Stimulated activated CD4-positive, alpha-beta T cell treated with anti-CD3 and anti-CD28 coated beads, Interleukin-4, amount 100 ng/mL, for 4 hours (primary cell): Measurements from ENCODE around the gene LIMCH1.
A peak's percentile ranks its signal among the peaks of the same experiment; 100 is the strongest.
"Not testable (repeated sequence)": the region's sequence is repeated elsewhere in the genome, so short reads cannot be mapped to it uniquely, and the experiment has no call there.

Experiments used
- DNase-seq, 2 experiments: peaks; one replicate each; pipeline ENCODE4 v3.0.0-alpha.2; 2020

Gene LIMCH1

DNA sequence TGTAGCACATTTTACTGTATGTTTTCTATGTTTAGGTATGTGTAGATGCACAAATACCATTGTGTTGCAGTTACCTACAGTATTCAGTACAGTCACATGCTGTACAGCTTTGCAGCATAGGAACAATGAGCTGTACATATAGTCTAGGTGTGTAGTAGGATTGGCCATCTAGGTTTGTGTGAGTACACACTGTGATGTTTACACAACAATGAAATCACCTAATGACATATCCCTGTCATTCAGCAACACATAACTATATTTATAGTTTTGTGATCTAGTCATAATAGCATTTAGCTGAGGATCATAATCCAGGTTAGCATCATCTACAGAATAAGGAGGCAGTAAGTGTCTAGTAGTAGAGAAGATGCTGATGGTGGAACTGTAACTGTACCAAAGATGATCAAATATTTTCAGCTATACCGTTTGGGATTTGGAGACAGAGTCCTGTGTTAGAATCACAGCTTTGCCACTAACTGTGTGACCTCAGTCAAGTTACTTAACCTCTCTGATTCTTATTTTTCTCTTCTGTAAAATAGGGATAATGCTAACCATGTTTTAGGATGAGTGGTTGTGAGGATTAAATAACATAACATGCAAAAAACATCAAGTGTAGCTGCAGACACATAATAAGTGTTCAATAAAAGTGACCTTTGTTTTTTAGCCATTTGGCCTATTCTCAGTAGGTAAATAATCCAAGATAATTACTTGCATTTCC is 73.3 kb downstream of the LIMCH1 start:
- DNase-seq, result no peak

- DNase-seq, result no peak
These were observed 74.2 kb downstream of the LIMCH1 start for GRCh38 chr4:41611881-41612871.

- DNase-seq, result no peak
These were observed 75.4 kb downstream of the LIMCH1 start for GRCh38 chr4:41613386-41613785.

DNA sequence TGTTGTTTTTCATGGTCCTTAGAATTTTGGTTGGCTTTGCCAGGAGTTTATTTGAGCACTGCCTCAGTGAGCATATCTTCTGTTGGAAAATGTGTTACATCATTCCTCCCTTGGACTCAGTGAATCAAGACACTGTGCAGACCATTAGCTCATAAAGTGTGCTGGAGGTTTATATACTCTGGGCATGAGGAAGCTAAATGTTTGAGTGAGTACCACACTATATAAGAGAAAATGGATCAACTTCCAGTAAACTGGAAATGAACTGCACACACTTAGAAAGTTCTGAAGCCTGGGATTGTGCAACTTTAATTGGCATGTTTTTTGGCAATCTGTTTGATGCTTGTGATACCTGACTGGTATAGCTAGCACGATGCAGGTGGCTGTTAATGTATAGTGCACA is 75.9 kb downstream of the LIMCH1 start:
- no peak for DNase-seq

GRCh38 chr4:41614519-41614918 is 76.6 kb downstream of the LIMCH1 start:
- DNase-seq, result no peak

- no peak for DNase-seq
These were observed 81.2 kb downstream of the LIMCH1 start for GRCh38 chr4:41619161-41619560.

GRCh38 chr4:41620594-41621256 is 82.8 kb downstream of the LIMCH1 start:
- DNase-seq, result no peak

DNA sequence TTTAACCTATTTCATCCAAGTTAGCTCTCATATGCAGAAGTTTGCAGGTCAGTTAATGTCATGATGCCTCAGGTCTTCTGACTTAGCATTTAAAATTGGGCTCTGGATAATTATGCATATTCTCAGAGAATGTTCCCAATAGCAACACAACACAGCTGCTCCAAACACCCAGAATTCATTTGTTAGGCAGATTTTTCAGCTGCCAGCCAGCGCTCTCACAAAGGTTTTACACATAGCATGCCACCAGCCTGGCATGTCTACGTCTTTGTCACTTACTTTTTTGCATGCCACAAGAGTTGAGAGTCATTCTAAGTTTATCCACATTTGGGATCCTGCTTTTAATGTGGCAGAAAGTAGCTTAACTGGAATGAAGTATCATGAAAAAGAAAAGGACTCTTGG is 84.8 kb downstream of the LIMCH1 start:
- no peak for DNase-seq

DNA sequence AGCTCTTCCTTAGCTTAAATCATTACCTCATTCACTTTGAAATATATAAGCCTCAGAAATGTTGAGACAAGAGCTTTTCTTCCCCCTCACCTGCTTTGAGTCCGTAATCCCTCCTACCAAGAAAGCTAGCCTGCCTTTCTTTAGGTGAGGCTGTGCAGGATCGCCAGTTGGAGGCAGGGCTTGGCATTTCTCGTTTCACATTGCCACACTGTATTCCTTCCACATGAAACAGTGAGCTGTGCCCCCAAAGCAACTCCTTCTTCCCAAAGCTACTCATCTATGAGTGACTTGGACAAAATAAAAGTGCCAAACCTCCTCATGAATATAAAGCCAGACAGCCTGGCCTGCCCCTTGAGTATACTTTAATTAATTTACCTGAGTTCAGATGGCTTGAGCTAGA is 86.8 kb downstream of the LIMCH1 start:
- no peak for DNase-seq

GRCh38 chr4:41625531-41625930 is 87.6 kb downstream of the LIMCH1 start:
- DNase-seq, result no peak

- DNase-seq, result no peak
These were observed 91.0 kb downstream of the LIMCH1 start for GRCh38 chr4:41628936-41629335.

DNA sequence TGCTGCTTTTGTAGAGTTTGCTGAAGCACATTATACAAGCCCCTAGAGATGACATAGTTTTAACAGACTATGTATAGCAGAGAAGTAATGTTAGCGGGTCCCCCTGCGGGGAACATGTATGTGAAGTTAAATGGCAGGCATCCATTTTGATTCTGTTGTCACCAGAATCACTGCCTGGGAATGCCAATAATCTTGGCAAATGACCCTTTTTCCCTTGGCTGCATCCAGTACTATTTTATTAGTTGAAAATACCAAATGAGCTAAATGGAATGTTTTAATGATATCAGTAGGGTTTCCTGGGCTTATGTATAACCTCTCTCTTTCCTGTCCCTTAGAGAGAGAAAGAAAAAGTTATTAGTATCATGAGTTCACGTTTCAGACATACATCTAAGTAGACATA is 93.6 kb downstream of the LIMCH1 start:
- DNase-seq, result no peak

DNA sequence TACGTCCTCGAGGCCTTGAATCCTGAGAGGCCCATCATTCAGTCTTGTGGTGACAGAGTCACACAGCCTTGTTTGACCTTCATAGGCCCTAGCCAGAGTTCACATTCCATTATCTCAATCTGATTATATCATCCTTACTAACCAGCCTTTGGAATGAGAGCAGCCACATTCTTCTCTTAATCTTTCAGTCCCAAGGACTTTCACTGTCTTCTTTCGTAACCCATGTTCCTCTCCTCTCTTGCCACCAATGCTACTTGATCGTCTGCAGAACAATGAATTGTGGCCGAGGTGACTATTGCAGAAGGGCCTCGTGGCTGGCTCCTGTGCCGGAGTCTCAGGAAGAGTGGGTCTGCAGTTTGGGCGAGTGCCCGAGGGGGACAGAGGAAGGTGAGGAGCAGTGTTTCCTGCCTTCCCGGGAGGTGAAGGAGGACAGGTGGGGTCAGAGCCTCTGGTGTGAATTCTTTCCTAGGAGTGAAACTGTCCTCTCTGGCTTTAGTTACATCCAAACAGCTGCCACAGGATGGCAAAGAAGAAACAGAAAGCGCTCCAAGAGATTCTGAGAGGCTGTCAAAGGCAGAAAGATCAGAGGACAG is 94.6 kb downstream of the LIMCH1 start:
- DNase-seq, result no peak

DNA sequence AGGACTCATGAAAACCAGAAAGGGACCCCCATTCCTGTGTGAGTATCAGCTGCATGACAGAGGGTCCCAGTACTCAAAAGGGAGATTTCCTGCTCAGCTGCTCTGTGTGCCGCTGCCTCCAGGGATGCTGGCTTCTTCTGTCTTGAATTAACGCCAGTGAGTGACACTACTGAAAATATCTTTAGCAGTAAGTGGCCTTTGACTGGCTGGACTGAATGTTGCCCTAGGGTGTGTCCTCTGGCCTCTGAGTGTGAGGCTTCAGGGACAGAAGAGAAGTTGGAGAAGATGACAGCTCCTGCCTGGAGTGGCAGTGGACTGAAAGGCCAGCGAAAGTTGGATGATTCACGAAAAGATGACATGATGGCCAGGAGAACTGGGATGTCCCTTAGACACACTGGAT is 95.4 kb downstream of the LIMCH1 start:
- no peak for DNase-seq

DNA sequence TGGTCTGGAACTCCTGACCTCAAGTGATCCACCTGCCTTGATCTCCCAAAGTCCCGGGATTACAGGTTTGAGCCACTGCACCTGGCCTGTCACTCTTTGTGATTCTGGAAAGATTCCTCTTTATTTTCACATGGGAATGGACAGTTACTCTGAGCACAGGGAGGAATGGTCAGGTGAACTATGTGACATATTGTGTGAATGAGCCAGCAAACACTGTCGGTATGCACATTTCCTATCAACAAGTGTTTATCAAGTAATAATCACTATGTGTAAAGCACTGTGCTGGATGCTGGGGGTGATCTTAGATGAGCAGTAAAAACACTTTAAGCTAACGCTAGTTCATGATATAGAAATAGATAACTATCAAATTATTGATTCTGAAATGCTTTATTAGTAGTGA is 97.5 kb downstream of the LIMCH1 start:
- DNase-seq, result no peak

DNA sequence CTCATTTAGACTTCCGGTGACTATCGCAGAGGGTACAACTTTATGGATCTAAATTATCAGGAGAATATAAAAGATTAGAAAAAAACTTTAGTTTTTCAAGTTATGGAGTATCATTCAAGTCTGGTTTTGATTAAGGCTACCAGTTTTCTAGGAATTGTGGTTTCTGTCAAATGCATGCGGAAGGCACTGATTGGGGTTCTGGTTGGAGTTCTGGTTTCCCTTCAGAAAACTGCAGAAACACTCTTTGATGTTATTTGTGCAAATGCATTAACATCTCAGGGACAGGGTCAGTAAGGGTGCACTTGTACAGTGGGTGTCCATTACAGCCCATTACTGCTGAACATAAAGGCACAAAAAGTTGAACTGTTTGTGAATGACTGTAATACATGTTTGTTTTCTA is 100.2 kb downstream of the LIMCH1 start:
- DNase-seq, result no peak

DNA sequence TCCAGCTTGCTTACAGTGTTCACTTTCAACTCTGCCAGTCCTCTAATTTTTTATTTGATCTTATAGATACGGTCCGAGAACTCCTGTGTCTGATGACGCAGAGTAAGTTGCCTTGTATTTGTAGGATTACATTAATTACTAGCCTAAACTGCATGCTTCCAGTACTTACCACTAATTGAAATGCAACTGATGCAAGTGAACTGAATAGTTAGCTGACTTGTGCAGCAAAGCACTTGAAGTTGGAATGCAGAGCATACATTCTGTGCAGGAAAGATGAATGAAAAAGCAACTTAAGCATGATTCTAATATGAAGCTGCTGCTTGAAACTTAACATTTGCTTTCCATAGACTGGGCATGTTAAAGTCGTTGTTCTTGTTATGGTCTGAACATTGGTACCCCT is 100.9 kb downstream of the LIMCH1 start:
- DNase-seq, result no peak

GRCh38 chr4:41639291-41639690 is 101.3 kb downstream of the LIMCH1 start:
- DNase-seq, result no peak

- DNase-seq, result no peak
These were observed 102.9 kb downstream of the LIMCH1 start for GRCh38 chr4:41640906-41641305.

GRCh38 chr4:41642746-41643145 is 104.8 kb downstream of the LIMCH1 start:
- DNase-seq, result not testable (repeated sequence)

DNA sequence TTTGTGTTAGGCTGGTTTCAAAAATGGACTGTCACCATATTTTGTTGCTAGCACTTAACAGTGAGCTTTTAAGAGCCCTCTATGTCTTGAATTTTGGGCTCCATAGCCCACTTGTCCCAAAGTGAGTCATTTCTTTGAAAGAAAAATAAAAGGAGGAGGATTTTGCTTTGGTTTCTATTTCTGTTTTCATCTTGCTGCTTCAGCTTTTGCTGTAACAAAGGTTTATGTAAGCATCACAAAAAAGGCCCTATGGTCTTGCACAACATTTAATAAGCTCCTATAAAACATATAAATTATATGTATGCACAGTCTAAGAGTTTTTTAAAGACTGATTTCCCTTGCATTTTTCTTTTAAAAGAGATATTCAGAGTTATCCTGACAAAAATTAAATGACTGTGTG is 105.4 kb downstream of the LIMCH1 start:
- DNase-seq, result no peak

- DNase-seq, result peak in 1 of 2 experiments; percentile 1
These were observed 106.4 kb downstream of the LIMCH1 start for GRCh38 chr4:41644288-41644914.

GRCh38 chr4:41644915-41645295 is 106.9 kb downstream of the LIMCH1 start:
- DNase-seq, result no peak
